ENCODE measurements around the gene POLN.

POLN gene

DNA sequence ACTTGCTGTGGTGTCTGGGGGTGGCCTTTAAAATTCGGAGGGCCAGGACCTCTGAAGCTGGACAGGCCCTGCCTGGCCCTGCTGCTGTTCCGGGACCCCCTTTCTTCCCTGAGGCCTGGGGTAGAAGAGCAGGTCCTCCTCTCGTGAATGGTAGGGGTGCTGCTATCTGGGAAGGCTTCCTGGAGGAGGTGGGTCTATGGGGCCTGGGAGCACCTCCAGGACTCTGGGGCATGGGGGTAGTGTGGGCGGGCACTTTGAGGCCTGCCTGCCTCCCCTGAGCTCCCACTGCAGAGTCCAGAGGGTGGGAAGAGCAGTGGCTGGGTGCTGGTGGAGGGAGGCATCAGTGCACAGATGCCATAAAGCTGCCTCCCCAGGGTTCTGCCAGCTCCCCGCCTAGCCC lies 24.9 kb upstream of the POLN start:
- TF ChIP-seq, protein P1, sequence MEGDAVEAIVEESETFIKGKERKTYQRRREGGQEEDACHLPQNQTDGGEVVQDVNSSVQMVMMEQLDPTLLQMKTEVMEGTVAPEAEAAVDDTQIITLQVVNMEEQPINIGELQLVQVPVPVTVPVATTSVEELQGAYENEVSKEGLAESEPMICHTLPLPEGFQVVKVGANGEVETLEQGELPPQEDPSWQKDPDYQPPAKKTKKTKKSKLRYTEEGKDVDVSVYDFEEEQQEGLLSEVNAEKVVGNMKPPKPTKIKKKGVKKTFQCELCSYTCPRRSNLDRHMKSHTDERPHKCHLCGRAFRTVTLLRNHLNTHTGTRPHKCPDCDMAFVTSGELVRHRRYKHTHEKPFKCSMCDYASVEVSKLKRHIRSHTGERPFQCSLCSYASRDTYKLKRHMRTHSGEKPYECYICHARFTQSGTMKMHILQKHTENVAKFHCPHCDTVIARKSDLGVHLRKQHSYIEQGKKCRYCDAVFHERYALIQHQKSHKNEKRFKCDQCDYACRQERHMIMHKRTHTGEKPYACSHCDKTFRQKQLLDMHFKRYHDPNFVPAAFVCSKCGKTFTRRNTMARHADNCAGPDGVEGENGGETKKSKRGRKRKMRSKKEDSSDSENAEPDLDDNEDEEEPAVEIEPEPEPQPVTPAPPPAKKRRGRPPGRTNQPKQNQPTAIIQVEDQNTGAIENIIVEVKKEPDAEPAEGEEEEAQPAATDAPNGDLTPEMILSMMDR (IDR thresholded peaks at IDR 0.05; ENCODE audit: borderline replicate concordance, control extremely low read depth, extremely low read depth, insufficient read depth, missing control alignments), result no peak
- in situ Hi-C loops (cut with MboI; ENCODE audit: low sequenced_read_pairs, unreplicated experiment), result no loop called here

DNA sequence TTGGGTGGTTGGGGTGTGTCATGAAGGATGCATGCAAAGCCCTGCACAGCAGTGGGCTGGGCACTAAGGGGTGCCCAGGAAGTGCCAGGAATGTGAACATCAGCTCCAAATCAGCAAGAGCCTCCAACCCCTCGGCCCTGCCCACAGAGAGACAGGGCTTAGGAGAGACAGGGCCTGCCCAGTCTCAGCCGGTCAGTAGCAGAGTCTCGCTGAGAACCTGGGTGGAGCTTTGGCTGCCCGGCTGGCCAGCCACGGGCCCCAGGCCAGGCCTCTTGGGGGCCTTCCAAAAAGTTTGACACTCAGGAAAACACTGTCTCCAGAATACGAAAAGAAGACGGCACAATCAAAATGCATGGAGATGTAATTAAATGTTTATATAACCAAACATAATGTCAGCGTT lies 24.3 kb upstream of the POLN start:
- TF ChIP-seq, protein P1 (IDR thresholded peaks at IDR 0.05; ENCODE audit: borderline replicate concordance, control extremely low read depth, extremely low read depth, insufficient read depth, missing control alignments), result no peak
- in situ Hi-C loops (cut with MboI; ENCODE audit: low sequenced_read_pairs, unreplicated experiment), result no loop called here
- DNase-seq (ENCODE audit: low spot score), result no peak

More for the DNA sequence above, 24.9 kb upstream of the POLN start:
- DNase-seq (ENCODE audit: low spot score), result no peak

DNA sequence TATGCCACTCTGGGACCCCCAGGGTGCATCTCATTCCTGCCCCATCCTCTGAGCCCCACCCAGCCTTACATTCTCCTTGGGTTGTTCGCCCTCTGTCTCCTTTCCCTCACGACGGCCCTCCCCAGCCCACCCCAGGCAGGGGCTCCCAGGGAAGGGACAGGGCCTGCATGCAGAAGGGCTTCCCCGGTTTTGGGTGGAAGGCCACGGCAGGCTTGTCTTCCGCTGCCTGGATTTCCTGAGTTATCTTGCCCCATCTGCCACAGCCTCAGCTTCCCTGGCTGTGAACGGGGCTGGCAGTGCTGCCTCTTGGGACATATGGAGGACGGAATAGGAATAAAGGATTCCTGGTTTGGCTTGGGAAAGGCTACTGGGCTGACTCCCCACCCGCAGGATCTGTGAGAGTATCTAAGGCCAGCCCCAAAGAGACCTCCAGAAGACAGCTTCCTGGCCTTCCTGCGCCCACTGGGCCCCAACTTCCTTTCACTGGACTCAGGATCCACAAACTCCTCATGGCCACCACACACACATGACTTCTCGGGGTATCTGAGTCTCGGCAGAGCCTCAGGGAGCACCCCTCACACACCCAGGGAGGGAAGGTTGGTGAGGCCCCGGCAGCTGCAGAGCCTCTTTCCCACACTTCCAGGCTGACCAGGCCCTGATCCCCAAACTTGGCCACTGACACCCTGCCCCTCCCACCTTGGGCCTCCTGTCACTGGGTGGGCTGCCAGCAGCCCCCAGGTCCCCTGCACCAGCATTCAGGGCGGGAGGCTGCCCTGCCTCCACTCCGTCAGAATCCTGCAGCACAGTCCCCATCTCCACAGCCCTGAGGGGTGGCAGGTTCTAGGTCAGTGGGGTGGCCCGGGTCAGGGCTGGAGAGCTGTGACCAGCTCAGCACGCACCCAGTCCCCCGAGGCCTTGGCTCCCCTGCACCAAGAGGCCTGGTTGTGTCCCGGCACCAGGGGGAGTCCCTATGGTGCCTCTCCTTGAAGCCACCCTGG lies 23.5 kb upstream of the POLN start:
- in situ Hi-C loops (cut with MboI; ENCODE audit: low sequenced_read_pairs, unreplicated experiment), result no loop called here
- TF ChIP-seq, protein P1 (IDR thresholded peaks at IDR 0.05; ENCODE audit: borderline replicate concordance, control extremely low read depth, extremely low read depth, insufficient read depth, missing control alignments), result no peak
- DNase-seq (ENCODE audit: low spot score), result no peak

DNA sequence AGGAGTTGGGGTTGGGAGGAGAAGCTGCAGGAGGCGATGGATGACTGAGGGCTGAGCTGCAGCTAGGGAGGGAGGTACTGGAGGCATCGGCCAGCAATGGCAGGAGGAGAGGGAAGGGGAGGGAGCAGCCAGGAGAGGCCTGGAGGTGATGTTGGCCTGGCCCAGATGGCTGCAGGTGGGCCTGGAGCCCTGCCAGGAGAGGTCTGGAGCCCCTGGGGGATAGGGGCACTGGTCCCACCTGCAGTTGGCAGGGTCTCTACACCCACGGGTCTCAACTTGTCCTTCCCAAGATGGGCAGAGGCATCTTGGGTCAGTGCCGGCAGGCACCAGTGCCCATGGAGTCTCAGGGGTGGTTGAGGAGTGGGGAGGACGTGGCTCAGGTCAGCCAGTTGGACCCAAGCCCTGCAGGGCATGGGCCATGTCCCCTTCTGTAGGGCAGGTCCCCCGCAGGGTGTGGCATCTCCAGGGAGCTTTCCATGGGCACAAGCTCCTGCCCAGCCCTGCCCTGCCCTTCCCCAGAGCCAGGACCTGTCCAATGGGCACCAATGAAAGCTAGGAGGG lies 22.6 kb upstream of the POLN start:
- TF ChIP-seq, protein P1 (IDR thresholded peaks at IDR 0.05; ENCODE audit: borderline replicate concordance, control extremely low read depth, extremely low read depth, insufficient read depth, missing control alignments), result no peak
- DNase-seq (ENCODE audit: low spot score), result no peak
- in situ Hi-C loops (cut with MboI; ENCODE audit: low sequenced_read_pairs, unreplicated experiment), result no loop called here

DNA sequence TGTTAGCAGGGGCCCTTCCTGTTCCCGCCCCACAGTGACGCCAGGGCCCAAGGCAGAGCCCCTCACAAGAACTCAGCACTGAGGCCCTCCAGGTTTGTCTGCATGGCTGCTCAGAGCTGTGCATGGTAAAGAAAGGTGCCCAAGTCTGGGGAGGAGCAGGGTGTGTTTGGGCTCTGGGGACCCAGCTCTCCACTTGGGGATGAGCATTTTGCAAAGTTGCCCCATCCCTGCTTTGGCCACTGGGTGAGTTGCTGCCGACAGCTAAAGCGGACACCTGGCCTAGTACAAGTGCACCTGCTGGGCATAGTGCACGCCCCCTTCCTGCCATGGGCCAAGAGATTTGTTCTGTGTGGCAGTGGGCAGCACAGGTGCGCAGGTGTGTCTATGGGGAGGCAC lies 22.0 kb upstream of the POLN start:
- no peak for DNase-seq (ENCODE audit: low spot score)
- TF ChIP-seq, protein P1 (IDR thresholded peaks at IDR 0.05; ENCODE audit: borderline replicate concordance, control extremely low read depth, extremely low read depth, insufficient read depth, missing control alignments), result no peak
- in situ Hi-C loops (cut with MboI; ENCODE audit: low sequenced_read_pairs, unreplicated experiment), result no loop called here

DNA sequence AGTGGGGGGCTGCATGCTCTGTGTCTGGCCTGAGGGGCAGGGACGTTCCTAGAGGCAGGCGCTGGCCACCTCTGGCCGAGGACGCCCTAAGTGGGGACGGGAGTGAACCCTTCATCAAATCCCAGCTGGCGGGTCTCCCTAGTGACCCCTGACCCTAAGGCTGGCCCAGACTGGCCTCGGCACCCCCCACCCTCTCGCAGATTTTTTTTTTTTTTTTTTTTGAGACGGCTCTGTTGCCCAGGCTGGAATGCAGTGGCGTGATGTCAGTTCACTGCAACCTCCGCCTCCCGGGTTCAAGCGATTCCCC lies 21.0 kb upstream of the POLN start:
- in situ Hi-C loops (cut with MboI; ENCODE audit: low sequenced_read_pairs, unreplicated experiment), result no loop called here
- TF ChIP-seq, protein P1 (IDR thresholded peaks at IDR 0.05; ENCODE audit: borderline replicate concordance, control extremely low read depth, extremely low read depth, insufficient read depth, missing control alignments), result no peak
- DNase-seq (ENCODE audit: low spot score), result no peak

All from GM13976 (cell line).